ENCODE results near the gene DUSP28. TPM values are rescaled to one million over a fixed set of nuclear protein-coding genes. Genes with fewer than 3 reads are reported as not detected.
A peak's percentile ranks its signal among the peaks of the same experiment; 100 is the strongest.

Gene DUSP28
- total and polyA plus RNA-seq, 2 of the 13 experiments (the other 11 are each of a cell fraction or from before 2014, with no cell fraction given) = 5.2 to 8.6 TPM

- TF ChIP-seq AHDC1 (CRISPR knock-in tag; IDR thresholded peaks at IDR 0.05; ENCODE audit: borderline replicate concordance) (no peak), ZNF740 (CRISPR knock-in tag; IDR thresholded peaks at IDR 0.05) (0 out of 2 replicates have a peak, but pooled peaks have one; percentile 53), FUBP1 (CRISPR knock-in tag; IDR thresholded peaks at IDR 0.05; ENCODE audit: borderline replicate concordance) (0 out of 2 replicates have a peak, but pooled peaks have one; percentile 44), ISX (CRISPR knock-in tag; conservative IDR thresholded peaks at IDR 0.05) (peak; percentile 86; the same call in 1 of the 2 replicates), SRSF1 (optimal IDR thresholded peaks at IDR 0.05; ENCODE audit: low read depth, low read length) (peak; percentile 1), TCF7 (IDR thresholded peaks at IDR 0.05; ENCODE audit: low read depth) (no peak), ZNF678 (CRISPR knock-in tag; IDR thresholded peaks at IDR 0.05) (no peak), BRD4 (CRISPR knock-in tag; IDR thresholded peaks at IDR 0.05) (peak; percentile 78), MAX (IDR thresholded peaks at IDR 0.05) (peak; percentile 56; the same call in 1 of the 2 replicates), ZNF274 (CRISPR knock-in tag; IDR thresholded peaks at IDR 0.05) (peak; percentile 86; the same call in 1 of the 2 replicates), DDIT3 (CRISPR knock-in tag; IDR thresholded peaks at IDR 0.05) (no peak), ARNTL (CRISPR knock-in tag; IDR thresholded peaks at IDR 0.05) (no peak), RFX3 (CRISPR knock-in tag; IDR thresholded peaks at IDR 0.05) (no peak), ZNF670 (CRISPR knock-in tag; IDR thresholded peaks at IDR 0.05; ENCODE audit: borderline replicate concordance) (peak; percentile 49; the same call in 1 of the 2 replicates), PTBP1 (IDR thresholded peaks at IDR 0.05; ENCODE audit: low read depth, low read length, poor library complexity, severe bottlenecking) (no peak), RFXAP (CRISPR knock-in tag; IDR thresholded peaks at IDR 0.05; ENCODE audit: borderline replicate concordance) (peak; percentile 68; the same call in 1 of the 2 replicates), ZSCAN20 (CRISPR knock-in tag; IDR thresholded peaks at IDR 0.05; ENCODE audit: borderline replicate concordance) (peak; percentile 60; the same call in 1 of the 2 replicates), ZNF616 (CRISPR knock-in tag; IDR thresholded peaks at IDR 0.05; ENCODE audit: low read depth) (0 out of 2 replicates have a peak, but pooled peaks have one; percentile 30), CCDC6 (CRISPR knock-in tag; IDR thresholded peaks at IDR 0.05) (no peak)
Measured at GRCh38 chr2:240568678-240569522, 8.7 kb downstream of the DUSP28 start (continued).
